ENCODE results near the gene CTAGE1. TPM values are rescaled to one million over a fixed set of nuclear protein-coding genes. Genes with fewer than 3 reads are reported as not detected.

The CTAGE1 gene
- total and polyA plus RNA-seq, 2 donors (not counting 3 experiments of a cell fraction or from before 2014, with no cell fraction given) = not detected

GRCh38 chr18:22412176-22412911 lies 5.4 kb downstream of the CTAGE1 start:
- Histone ChIP-seq H3K4me3 (replicated peaks in 1 of 3; ENCODE audit: insufficient read depth in 1 of 3, low read depth in 1 of 3, low read length in 3 of 3) (no peak overlapping the region), H3K9me3 (replicated peaks; ENCODE audit: control insufficient read depth, insufficient read depth, low read length) (no peaks in the 10 kb centered on the region), H3K27ac (ENCODE audit: insufficient read depth, low read depth, low read length) (no peak overlapping the region), H3K9ac (replicated peaks; ENCODE audit: extremely low read depth, insufficient read depth, low read length) (no peak overlapping the region), H3K4me2 (ENCODE audit: insufficient read depth, low read length) (no peak overlapping the region), H2AFZ (ENCODE audit: low read depth, low read length) (no peak overlapping the region), H3K27me3 (ENCODE audit: control insufficient read depth in 2 of 2, insufficient read depth in 2 of 2, low read length in 2 of 2) (no peaks in the 10 kb centered on the region), H3K4me1 (ENCODE audit: control insufficient read depth, extremely low read depth, insufficient read depth, low read length) (no peaks in the 10 kb centered on the region), H3K9me1 (replicated peaks; ENCODE audit: control insufficient read depth, extremely low read depth, insufficient read depth, low read length) (no peaks in the 10 kb centered on the region), H4K20me1 (replicated peaks; ENCODE audit: control insufficient read depth, extremely low read depth, insufficient read depth, low read length) (no peaks in the 10 kb centered on the region), H3K36me3 (ENCODE audit: control insufficient read depth in 2 of 2, extremely low read depth in 1 of 2, insufficient read depth in 2 of 2, low read length in 2 of 2) (no peaks in the 10 kb centered on the region), H3K79me2 (ENCODE audit: control insufficient read depth, insufficient read depth, low read length) (no peaks in the 10 kb centered on the region)
- BruUV-seq (replicated peaks) = no TSS peak
- POLR2A ChIA-PET = no interaction called here
- CTCF ChIA-PET = interaction anchor here (0.8 kb wide), 1 partner anchor 59 kb away, joined by 3 read pairs; no protein-coding TSS in a partner anchor
- no peak for FAIRE-seq
- TF ChIP-seq MYC (IDR thresholded peaks at IDR 0.05; ENCODE audit: low read depth, low read length) (no peak), EZH2 (IDR thresholded peaks at IDR 0.05; ENCODE audit: borderline replicate concordance, low read depth, low read length, severe bottlenecking) (no peak), GATA2 (IDR thresholded peaks at IDR 0.05; ENCODE audit: insufficient read depth, insufficient read length, low read depth, low read length) (no peak), FOS (IDR thresholded peaks at IDR 0.05; ENCODE audit: borderline replicate concordance, insufficient read depth, low read length) (no peak), POLR2AphosphoS5 (IDR thresholded peaks at IDR 0.05; ENCODE audit: insufficient read depth, low read depth, low read length) (no peak), POLR2A (IDR thresholded peaks at IDR 0.05; ENCODE audit: low read depth, low read length) (no peak), JUN (IDR thresholded peaks at IDR 0.05; ENCODE audit: borderline replicate concordance, insufficient read depth, insufficient read length, low read depth) (no peak), CTCF (IDR thresholded peaks at IDR 0.05; ENCODE audit: extremely low read depth in 1 of 2, insufficient read depth in 1 of 2, low read depth in 1 of 2, low read length in 2 of 2) (no peak)
- TF ChIP-seq, protein P1, sequence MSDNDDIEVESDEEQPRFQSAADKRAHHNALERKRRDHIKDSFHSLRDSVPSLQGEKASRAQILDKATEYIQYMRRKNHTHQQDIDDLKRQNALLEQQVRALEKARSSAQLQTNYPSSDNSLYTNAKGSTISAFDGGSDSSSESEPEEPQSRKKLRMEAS (IDR thresholded peaks at IDR 0.05; ENCODE audit: insufficient read depth, insufficient read length) = no peak
- intact Hi-C loops (cut with micrococcal nuclease) = no loop called here
- dilution Hi-C loops (cut with MboI; ENCODE audit: extremely low pct_ligation_motif_present, low sequenced_read_pairs) = no loop called here
- no peak for DNase-seq (ENCODE audit: low read depth, low spot score)

Data from endothelial cell of umbilical vein (primary cell).